M059J (cell line): ENCODE measurements around the gene RASD1. TPM values are rescaled to one million over a fixed set of nuclear protein-coding genes. Genes with fewer than 3 reads are reported as not detected.
A peak's percentile ranks its signal among the peaks of the same experiment; 100 is the strongest.
"Not testable (repeated sequence)": the region's sequence is repeated elsewhere in the genome, so short reads cannot be mapped to it uniquely, and the experiment has no call there.

ENCODE experiments used
- DNase-seq: peaks from one replicate; pipeline ENCODE4 v3.0.0-alpha.2; 2012; ENCODE audit warnings: low read depth
- total RNA-seq: library from RNA; depleted of rRNA; stranded (reverse); fragments of >200 nt; shearing (Covaris generic); gene quantifications from 2 replicates; pipeline ENCODE4 v1.2.3, GENCODE V29; 2014

The RASD1 gene
- total RNA-seq, 1 experiment from 2014 or later = 2.1 TPM

- no peak for DNase-seq
Measured at GRCh38 chr17:17497065-17497844, 1.1 kb upstream of the RASD1 start.

- DNase-seq = peak; percentile 12
Measured at GRCh38 chr17:17495536-17496188, 533 bp downstream of the RASD1 start.

- peak; percentile 58 for DNase-seq
Measured at GRCh38 chr17:17494870-17495535, 1.2 kb downstream of the RASD1 start.

- no peak for DNase-seq
Measured at GRCh38 chr17:17494499-17494869, 1.7 kb downstream of the RASD1 start.

- no peak for DNase-seq
Measured at GRCh38 chr17:17493986-17494466, 2.2 kb downstream of the RASD1 start.

- DNase-seq = peak; percentile 14
Measured at GRCh38 chr17:17493249-17493985, 2.8 kb downstream of the RASD1 start.

- DNase-seq = no peak
Measured at GRCh38 chr17:17492571-17492970, 3.6 kb downstream of the RASD1 start.

GRCh38 chr17:17492085-17492484, 4.1 kb downstream of the RASD1 start:
- no peak for DNase-seq

- DNase-seq = no peak
Measured at GRCh38 chr17:17491546-17491988, 4.6 kb downstream of the RASD1 start.

GRCh38 chr17:17491031-17491471, 5.1 kb downstream of the RASD1 start:
- no peak for DNase-seq

GRCh38 chr17:17487998-17488397, 8.2 kb downstream of the RASD1 start:
- no peak for DNase-seq

GRCh38 chr17:17486416-17486815, 9.8 kb downstream of the RASD1 start:
- DNase-seq = not testable (repeated sequence)

GRCh38 chr17:17485420-17485819, 10.8 kb downstream of the RASD1 start:
- DNase-seq = no peak

GRCh38 chr17:17484451-17484899, 11.7 kb downstream of the RASD1 start:
- DNase-seq = no peak

GRCh38 chr17:17481860-17482259, 14.3 kb downstream of the RASD1 start:
- DNase-seq = no peak

GRCh38 chr17:17480593-17481148, 15.5 kb downstream of the RASD1 start:
- DNase-seq = no peak

GRCh38 chr17:17479209-17479608, 17.0 kb downstream of the RASD1 start:
- no peak for DNase-seq

GRCh38 chr17:17476865-17477467, 19.2 kb downstream of the RASD1 start, which contains the start of gene MED9:
Gene MED9, plus strand, starts transcription at chr17:17477000. Its CDS starts 42 bp downstream, at chr17:17477042.
- peak; percentile 86 for DNase-seq

GRCh38 chr17:17474341-17474740, 21.9 kb downstream of the RASD1 start:
- DNase-seq = peak; percentile 5

GRCh38 chr17:17472333-17472920, 23.8 kb downstream of the RASD1 start:
- DNase-seq = no peak
